ENCODE data around the gene IRF2.
A peak's percentile ranks its signal among the peaks of the same experiment; 100 is the strongest.

DNA sequence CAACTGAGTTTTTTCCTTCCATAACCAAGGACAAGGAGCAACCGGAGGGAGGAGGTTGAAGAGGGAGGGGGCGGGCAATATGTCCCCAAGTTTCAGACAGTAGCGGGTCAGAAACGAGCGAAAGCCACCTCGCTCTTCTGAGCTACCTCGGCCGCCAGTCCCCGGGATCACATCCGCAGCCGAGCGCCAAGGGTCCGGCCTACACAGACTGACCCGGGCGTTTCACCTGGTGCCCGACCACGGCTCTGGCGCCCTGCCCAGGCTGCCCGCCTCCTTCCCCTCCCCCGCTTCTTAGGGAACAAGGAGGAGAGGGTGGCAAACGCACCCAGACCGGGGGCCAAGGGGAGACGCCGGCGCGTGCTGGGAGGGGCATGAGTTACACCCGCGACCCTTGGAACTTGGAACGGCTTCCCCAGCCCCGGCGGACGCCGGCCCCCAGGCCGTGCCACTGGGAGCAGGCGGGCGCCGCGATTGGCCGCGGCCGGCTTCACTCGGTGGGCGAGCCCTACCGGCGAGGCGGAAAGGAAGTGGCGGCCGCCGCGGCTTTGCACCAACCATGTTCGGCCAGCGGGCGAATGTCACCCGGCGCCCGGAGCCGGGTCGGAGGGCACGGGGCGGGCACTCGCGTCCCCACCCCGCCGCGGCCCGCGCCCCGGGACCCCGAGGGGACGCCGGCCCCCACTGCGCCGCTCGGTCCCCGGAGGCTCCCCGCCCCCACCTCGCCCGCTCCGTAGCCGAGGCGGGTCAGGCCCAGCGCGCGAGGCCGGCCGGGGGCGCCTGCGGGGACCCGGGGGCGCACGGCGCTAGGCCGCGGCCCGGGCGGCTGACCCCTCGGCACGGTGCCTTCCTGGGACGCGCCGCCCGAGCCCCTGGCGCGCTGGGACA is 1.5 kb downstream of the IRF2 start:
- TF ChIP-seq SIN3A (conservative IDR thresholded peaks at IDR 0.05 in 1 of 2, IDR thresholded peaks at IDR 0.05 in 1 of 2; ENCODE audit: low read depth in 1 of 2, low read length in 2 of 2): peak in 1 of 2 experiments; percentile 47; a peak in 1 of 4 replicates
- TF ChIP-seq, protein P1, sequence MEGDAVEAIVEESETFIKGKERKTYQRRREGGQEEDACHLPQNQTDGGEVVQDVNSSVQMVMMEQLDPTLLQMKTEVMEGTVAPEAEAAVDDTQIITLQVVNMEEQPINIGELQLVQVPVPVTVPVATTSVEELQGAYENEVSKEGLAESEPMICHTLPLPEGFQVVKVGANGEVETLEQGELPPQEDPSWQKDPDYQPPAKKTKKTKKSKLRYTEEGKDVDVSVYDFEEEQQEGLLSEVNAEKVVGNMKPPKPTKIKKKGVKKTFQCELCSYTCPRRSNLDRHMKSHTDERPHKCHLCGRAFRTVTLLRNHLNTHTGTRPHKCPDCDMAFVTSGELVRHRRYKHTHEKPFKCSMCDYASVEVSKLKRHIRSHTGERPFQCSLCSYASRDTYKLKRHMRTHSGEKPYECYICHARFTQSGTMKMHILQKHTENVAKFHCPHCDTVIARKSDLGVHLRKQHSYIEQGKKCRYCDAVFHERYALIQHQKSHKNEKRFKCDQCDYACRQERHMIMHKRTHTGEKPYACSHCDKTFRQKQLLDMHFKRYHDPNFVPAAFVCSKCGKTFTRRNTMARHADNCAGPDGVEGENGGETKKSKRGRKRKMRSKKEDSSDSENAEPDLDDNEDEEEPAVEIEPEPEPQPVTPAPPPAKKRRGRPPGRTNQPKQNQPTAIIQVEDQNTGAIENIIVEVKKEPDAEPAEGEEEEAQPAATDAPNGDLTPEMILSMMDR (IDR thresholded peaks at IDR 0.05; ENCODE audit: control extremely low read depth in 1 of 3, insufficient read depth in 1 of 3, low read depth in 1 of 3, low read length in 3 of 3): no peak; a peak in 1 of 4 replicates
- no peak for TF ChIP-seq POLR2AphosphoS5 (IDR thresholded peaks at IDR 0.05; ENCODE audit: low read depth, low read length)
- peak in 1 of 2 experiments; percentile 8; a peak in 1 of 3 replicates for TF ChIP-seq EP300 (IDR thresholded peaks at IDR 0.05; ENCODE audit: borderline replicate concordance in 1 of 2, low read depth in 2 of 2, low read length in 2 of 2)
- TF ChIP-seq POLR2A (IDR thresholded peaks at IDR 0.05; ENCODE audit: control extremely low read depth in 1 of 2, low read depth in 2 of 2, low read length in 2 of 2): peak in 1 of 2 experiments; percentile 56; a peak in 2 of 3 replicates
- TF ChIP-seq JUND (IDR thresholded peaks at IDR 0.05; ENCODE audit: low read length): no peak
